GM19025 (cell line): ENCODE data around the gene CCDC106.

ENCODE experiments used
- ATAC-seq: cut with Tn5 transposase; IDR thresholded peaks from one replicate; pipeline ENCODE4 v1.9.1; 2021; ENCODE audit warnings: mild to moderate bottlenecking, low read depth, moderate library complexity; ENCODE audit not compliant: unreplicated experiment

CCDC106 gene

DNA sequence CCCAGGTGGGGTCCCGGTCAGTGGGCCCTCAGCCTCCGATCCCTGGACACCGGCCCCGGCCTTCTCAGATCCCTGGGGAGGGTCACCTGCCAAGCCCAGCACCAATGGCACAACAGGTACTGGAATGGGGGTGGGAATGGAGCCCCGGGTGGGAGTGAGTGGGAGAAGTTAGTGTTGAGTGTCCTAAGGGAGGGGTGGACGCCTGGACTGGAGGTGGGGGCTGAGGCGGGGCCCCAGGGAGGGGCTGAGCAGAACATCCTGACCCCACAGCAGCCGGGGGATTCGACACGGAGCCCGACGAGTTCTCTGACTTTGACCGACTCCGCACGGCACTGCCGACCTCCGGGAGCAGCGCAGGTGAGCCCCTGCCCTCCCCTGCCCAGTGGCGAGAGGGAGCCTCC, 44.7 kb downstream of the CCDC106 start:
- ATAC-seq: no peak

- ATAC-seq: no peak
Measured at GRCh38 chr19:55693336-55693974, 45.4 kb downstream of the CCDC106 start.

DNA sequence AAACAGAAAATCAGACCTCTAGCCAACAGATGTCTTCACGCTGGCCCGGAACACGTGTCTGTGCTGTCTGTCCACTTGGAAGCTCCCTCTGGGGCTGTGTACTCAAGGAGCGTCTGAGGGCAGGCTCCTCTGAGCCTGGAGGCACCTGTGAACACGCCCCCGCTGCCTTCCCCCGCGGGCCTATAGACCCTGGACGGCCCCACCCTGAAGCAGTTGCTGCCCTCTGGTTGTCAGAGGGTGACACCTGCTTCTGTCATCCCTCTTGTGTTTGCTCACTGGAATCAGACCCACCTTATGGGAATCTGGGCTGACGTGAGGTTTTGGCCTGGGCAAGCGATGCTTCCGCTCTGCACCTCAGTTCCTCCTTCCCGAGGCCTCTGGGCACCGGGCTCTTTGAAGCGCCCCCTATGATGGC, 46.2 kb downstream of the CCDC106 start:
- ATAC-seq: no peak

DNA sequence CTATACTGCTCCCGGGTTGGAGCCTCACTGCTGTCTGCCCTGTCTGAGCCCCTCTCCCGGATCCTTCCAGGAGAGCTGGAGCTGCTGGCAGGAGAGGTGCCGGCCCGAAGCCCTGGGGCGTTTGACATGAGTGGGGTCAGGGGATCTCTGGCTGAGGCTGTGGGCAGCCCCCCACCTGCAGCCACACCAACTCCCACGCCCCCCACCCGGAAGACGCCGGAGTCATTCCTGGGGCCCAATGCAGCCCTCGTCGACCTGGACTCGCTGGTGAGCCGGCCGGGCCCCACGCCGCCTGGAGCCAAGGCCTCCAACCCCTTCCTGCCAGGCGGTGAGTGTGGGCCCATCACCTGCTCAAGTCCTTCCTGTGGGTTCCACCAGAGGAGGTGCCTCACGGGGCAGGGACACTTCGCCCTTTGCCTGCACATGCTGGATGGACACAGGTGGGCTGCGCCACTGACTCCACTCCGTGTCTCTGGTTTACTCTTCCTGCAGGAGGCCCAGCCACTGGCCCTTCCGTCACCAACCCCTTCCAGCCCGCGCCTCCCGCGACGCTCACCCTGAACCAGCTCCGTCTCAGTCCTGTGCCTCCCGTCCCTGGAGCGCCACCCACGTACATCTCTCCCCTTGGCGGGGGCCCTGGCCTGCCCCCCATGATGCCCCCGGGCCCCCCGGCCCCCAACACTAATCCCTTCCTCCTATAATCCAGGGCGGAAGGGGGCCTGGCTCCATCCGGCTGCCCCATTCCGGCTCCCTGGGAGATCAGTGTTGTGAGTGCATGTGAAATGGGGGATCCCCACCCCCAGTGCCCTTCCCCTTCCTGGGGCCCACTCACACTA, 46.9 kb downstream of the CCDC106 start:
- no peak for ATAC-seq

DNA sequence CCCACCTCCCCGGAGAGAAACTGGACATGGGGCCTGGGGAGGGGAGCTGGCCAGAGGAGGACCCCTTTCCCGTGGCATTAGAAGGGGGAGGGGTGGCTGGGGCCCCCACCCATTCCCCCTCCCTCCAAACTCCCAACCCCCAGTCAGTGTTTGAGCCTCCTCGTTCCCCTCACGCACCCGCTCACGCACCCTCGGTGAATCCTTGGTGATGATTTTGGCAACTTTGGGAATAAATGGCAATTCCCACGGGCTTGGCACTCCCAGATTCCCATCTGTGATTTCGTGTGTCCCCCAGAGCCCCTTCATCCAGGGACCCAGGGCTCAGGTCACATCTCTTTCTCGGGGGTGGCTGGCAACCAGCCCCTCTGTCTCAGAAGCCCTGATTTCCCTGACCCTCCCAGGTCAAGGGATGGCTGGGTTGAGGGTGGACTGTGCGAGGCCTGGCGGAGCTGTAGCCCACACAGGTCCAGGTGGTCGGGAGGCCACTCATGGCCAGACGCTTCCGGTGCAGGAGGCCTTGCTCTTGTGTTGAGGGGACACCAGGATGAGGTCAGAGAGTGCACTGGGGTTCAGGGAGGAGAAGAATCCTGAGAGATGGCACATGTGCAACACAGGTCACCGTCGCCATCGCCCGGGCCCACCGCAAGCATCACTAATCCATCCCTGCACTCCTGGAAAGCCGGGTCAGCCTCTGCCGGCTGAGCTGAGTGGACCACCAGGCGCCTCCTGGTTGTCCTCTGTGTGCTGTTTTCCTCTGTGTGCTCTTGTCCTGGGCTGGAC, 47.7 kb downstream of the CCDC106 start:
- ATAC-seq: no peak

DNA sequence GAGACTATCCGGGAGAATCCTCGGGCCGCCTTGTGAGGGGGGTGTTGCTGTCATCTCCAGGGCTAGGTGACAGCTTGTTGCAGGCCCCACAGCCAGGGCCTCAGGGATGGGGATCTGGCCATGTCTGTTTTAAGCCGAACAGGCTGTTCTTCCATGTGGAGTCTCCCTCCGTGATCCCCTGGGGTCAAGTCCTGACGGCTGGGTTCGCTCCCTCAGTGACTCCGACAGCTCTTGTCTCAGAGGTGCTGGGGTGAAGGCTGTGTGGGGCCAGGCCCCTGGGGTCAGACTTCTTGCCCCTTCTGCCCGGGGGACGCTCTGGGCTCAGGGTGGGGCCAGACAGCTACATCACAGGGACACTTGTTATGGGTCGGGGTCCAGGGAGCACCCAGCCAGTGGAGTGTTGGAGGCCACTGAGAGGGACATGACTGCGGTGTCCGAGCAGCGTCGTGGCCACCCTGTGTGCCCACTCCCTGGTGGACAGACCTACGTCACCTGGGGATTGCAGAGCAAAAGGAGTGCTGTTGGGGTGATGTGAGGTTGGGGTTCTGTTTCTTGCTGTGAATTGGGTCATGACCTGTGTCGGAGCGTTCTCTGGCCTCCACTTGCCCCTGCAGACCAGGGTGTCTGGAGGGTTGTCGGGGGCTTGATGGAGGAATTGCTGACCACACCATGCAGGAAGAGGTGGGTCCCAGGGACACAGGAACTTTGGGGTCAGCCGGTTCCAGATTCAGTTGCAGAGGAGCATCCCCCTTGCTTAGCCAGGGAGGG, 48.5 kb downstream of the CCDC106 start:
- no peak for ATAC-seq

DNA sequence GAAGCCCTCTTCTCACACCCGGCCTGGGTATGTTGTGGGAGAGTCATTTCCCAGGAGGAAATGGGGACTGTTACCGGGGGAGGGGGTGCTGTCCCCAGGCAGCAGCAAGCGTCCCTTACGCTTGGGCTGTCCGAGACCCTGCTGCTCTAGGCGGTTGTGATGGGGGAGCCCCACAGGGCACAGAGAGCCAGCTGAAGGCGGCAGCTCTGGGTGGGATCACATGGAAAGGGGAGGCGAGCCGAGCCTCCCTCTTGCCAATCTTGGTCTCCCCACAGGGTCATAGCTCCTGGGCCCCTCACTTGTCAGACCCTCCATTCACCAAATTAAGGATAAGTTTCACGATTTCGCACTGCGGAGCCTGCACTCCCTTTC, 49.0 kb downstream of the CCDC106 start:
- no peak for ATAC-seq

- no peak for ATAC-seq
Measured at GRCh38 chr19:55697698-55698097, 49.7 kb downstream of the CCDC106 start.

DNA sequence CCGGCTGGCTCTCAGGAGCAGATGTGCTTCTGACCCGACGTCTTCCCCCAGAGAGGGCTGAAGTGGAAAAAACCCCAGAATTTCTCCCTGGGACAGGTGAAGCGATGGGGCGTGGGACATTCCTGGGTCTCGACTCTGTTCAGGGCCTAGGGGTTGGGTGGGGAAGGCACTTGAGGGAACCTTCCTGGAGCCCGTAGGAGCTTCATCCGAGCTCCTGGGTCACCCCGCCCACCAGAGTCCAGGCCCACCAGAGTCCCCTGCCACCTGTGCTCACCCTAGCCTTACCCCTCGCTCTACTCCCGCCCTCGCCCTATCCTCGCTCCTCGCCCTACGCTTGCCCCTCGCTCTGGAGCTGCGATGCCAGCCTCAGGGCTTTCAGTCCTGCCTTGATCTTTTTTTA, 50.2 kb downstream of the CCDC106 start:
- ATAC-seq: no peak

GRCh38 chr19:55699221-55699620, 51.2 kb downstream of the CCDC106 start:
- no peak for ATAC-seq

DNA sequence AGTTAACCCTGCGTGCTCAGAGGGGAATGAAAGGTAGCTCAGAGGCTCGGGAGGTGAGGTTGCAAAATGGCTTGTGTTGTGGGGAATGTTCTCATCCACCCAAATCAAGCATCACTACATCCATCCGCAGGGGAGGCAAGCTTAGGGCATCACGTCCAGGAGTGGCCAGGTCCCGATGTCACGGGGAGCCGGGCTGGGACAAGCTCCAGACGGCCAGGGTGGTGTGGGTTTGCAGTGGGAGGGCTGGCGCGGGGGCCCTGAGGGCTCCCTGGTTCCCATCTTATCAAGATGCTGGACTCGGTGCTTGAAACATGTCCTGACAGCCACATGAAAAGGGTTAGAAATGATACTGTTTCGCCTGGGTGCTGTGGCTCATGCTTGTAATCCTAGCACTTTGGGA, 52.8 kb downstream of the CCDC106 start:
- ATAC-seq: no peak

DNA sequence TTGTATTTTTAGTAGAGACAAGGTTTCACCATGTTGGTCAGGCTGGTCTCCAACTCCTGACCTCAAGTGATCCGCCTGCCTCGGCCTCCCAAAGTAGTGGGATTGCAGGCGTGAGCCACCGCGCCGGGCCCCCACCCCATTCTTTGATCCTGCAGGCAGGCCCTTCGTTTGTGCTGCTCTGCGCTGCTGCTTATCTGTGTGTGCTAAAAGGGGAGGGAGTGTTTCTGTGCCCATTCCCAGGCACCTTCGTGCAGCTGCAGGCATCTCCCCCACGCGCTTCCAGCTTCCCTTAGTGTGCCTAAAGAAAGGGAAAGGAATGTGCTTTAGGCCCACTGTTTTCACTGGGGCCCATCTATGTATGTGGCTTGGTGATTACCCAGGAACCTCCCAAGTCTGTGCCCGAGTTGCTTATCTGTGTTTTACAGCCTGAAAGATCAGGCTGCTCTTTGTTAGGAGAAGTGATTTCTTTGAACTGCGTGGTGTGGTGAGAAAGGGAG, 54.2 kb downstream of the CCDC106 start:
- ATAC-seq: no peak
